IMR-90 (cell line): ENCODE data around the gene PERM1. TPM values are rescaled to one million over a fixed set of nuclear protein-coding genes. Genes with fewer than 3 reads are reported as not detected.

ENCODE experiments used
- ATAC-seq: fragments of 200-7000 bp; cut with Tn5 transposase; 2 replicates; pipeline ENCODE4 v1.9.1; 2020; ENCODE audit warnings: low read depth, mild to moderate bottlenecking, moderate library complexity
- BruUV-seq: library from RNA; stranded (reverse); fragments of 400-500 nt; replicated peaks from 2 replicates; lab custom pipeline; 2021; lab: Mats Ljungman, UMichigan
- CTCF ChIA-PET: fragments of 300-600 bp; formaldehyde crosslinking; extraction: SDS; loops from one replicate; lab custom pipeline; 2021; ENCODE audit warnings: antibody characterized with exemption; lab: Yijun Ruan, JAX
- POLR2A ChIA-PET: fragments of 300-600 bp; sonication (Branson Sonifier 250); formaldehyde crosslinking; loops from one replicate; lab custom pipeline; 2022; ENCODE audit warnings: antibody characterized with exemption; ENCODE audit not compliant: unreplicated experiment; lab: Charles Lee
- DNase-seq: peaks from one replicate; pipeline ENCODE4 v3.0.0; 2013
- H2AFZ ChIP-seq: replicated peaks from 2 replicates; pipeline ENCODE3; 2013; ENCODE audit warnings: low read length, mild to moderate bottlenecking; ENCODE audit not compliant: poor library complexity
- H2AK5ac ChIP-seq: 2 replicates; pipeline ENCODE4 v1.6.1; 2013; ENCODE audit warnings: low read depth, low read length, inconsistent platforms
- H2AK9ac ChIP-seq: replicated peaks from 2 replicates; pipeline ENCODE3; 2013; ENCODE audit warnings: mild to moderate bottlenecking, low read depth, low read length, moderate library complexity; ENCODE audit not compliant: poor library complexity
- H2BK120ac ChIP-seq: 2 replicates; pipeline ENCODE4 v1.6.1; 2013; ENCODE audit warnings: low read depth, low read length, inconsistent platforms
- H2BK15ac ChIP-seq: 3 replicates; pipeline ENCODE4 v1.6.1; 2013; ENCODE audit warnings: low read depth, low read length, inconsistent platforms
- H2BK20ac ChIP-seq: 2 replicates; pipeline ENCODE4 v1.6.1; 2013; ENCODE audit warnings: low read depth, mild to moderate bottlenecking, inconsistent platforms, low read length, moderate library complexity
- H2BK5ac ChIP-seq: 2 replicates; pipeline ENCODE4 v1.6.1; 2013; ENCODE audit warnings: mild to moderate bottlenecking, low read depth, low read length, inconsistent platforms; ENCODE audit not compliant: poor library complexity, severe bottlenecking
- H3K14ac ChIP-seq: replicated peaks from 2 replicates; pipeline ENCODE4 v1.6.1; 2013; ENCODE audit warnings: low read depth, low read length, inconsistent platforms
- H3K18ac ChIP-seq: 2 replicates; pipeline ENCODE4 v1.6.1; 2013; ENCODE audit warnings: low read depth, low read length, control low read depth
- H3K23ac ChIP-seq: 2 replicates; pipeline ENCODE4 v1.6.1; 2013; ENCODE audit warnings: low read depth, low read length, inconsistent platforms
- H3K27ac ChIP-seq: 2 replicates; pipeline ENCODE4 v1.5.1; 2013; ENCODE audit warnings: mild to moderate bottlenecking, control low read depth, low read length; ENCODE audit not compliant: insufficient read depth
- H3K27me3 ChIP-seq: 2 replicates; pipeline ENCODE4 v1.6.1; 2013; ENCODE audit warnings: low read length; ENCODE audit not compliant: control insufficient read depth, insufficient read depth
- H3K36me3 ChIP-seq: 2 replicates; pipeline ENCODE4 v1.6.1; 2013; ENCODE audit warnings: low read length, mixed read lengths; ENCODE audit not compliant: control insufficient read depth, insufficient read depth
- H3K4ac ChIP-seq: 2 replicates; pipeline ENCODE4 v1.6.1; 2013; ENCODE audit warnings: low read depth, low read length, inconsistent platforms
- H3K4me1 ChIP-seq: 2 replicates; pipeline ENCODE4 v1.6.1; 2013; ENCODE audit warnings: low read length, mixed read lengths; ENCODE audit not compliant: control insufficient read depth, insufficient read depth
- H3K4me2 ChIP-seq: 2 replicates; pipeline ENCODE4 v1.6.1; 2013; ENCODE audit warnings: low read depth, mild to moderate bottlenecking, control low read depth, low read length, moderate library complexity
- H3K4me3 ChIP-seq: 2 replicates; pipeline ENCODE4 v1.5.1; 2013; ENCODE audit warnings: low read depth, mild to moderate bottlenecking, control low read depth, low read length, moderate library complexity; ENCODE audit not compliant: insufficient read depth
- H3K56ac ChIP-seq: 2 replicates; pipeline ENCODE4 v1.6.1; 2013; ENCODE audit warnings: low read length, inconsistent platforms; ENCODE audit not compliant: insufficient read depth; ENCODE audit errors: extremely low read depth
- H3K79me1 ChIP-seq, 2 experiments: 2 replicates each; pipeline ENCODE4 v1.6.1; 2013; ENCODE audit warnings: low read length in 2 of 2, inconsistent platforms in 1 of 2, low read depth in 1 of 2
- H3K9ac ChIP-seq: 2 replicates; pipeline ENCODE4 v1.6.1; 2013; ENCODE audit warnings: low read depth, low read length, control low read depth
- H3K9me1 ChIP-seq: 2 replicates; pipeline ENCODE4 v1.6.1; 2013; ENCODE audit warnings: low read length, inconsistent platforms; ENCODE audit not compliant: insufficient read depth
- H3K9me3 ChIP-seq: 2 replicates; pipeline ENCODE4 v1.6.1; 2013; ENCODE audit warnings: low read length; ENCODE audit not compliant: control insufficient read depth, insufficient read depth
- H4K20me1 ChIP-seq: 2 replicates; pipeline ENCODE4 v1.6.1; 2013; ENCODE audit warnings: low read length, inconsistent platforms; ENCODE audit not compliant: insufficient read depth
- H4K5ac ChIP-seq: 2 replicates; pipeline ENCODE4 v1.6.1; 2013; ENCODE audit warnings: mild to moderate bottlenecking, low read depth, low read length, control low read depth
- H4K8ac ChIP-seq, 2 experiments: 2 replicates each; pipeline ENCODE4 v1.6.1; 2013; ENCODE audit warnings: low read depth in 2 of 2, low read length in 2 of 2, control low read depth in 1 of 2, inconsistent platforms in 1 of 2
- H4K91ac ChIP-seq: 2 replicates; pipeline ENCODE4 v1.6.1; 2013; ENCODE audit warnings: low read depth, low read length, inconsistent platforms; ENCODE audit not compliant: insufficient read depth
- BHLHE40 ChIP-seq: fragments of 150-350 bp; IDR thresholded peaks from 2 replicates; pipeline ENCODE4 v1.6.1; 2016; ENCODE audit warnings: mild to moderate bottlenecking, low read depth, low read length
- CHD1 ChIP-seq: IDR thresholded peaks from 2 replicates; pipeline ENCODE4 v1.6.1; 2012; ENCODE audit warnings: low read depth, low read length, improper control_type of control experiment
- MAZ ChIP-seq: IDR thresholded peaks from 2 replicates; pipeline ENCODE4 v1.6.1; 2012; ENCODE audit warnings: low read depth, mild to moderate bottlenecking, low read length, improper control_type of control experiment, moderate library complexity, borderline replicate concordance
- POLR2A ChIP-seq: IDR thresholded peaks from 2 replicates; pipeline ENCODE4 v1.6.1; 2012; ENCODE audit warnings: mild to moderate bottlenecking, low read depth, low read length
- WGBS, 2 experiments: methylation state at CpG; one replicate each; pipeline versions ENCODE4 v1.1.5 to v1.1.7; 2013; ENCODE audit warnings: missing lambda C conversion rate in 2 of 2; ENCODE audit not compliant: insufficient read length in 1 of 2; ENCODE audit errors: extremely low coverage in 2 of 2; 5-methylcytosine and 5-hydroxymethylcytosine counted together
- dilution Hi-C: fragments of 300-500 bp; cut with HindIII; formaldehyde crosslinking; loops from one replicate; pipeline ENCODE4 v1.14.3; 2018; ENCODE audit warnings: low sequenced_read_pairs; ENCODE audit not compliant: unreplicated experiment
- in situ Hi-C: fragments of 300-500 bp; cut with MboI; formaldehyde crosslinking; loops from 3 replicates; pipeline ENCODE4 v1.14.3; 2019; ENCODE audit warnings: low sequenced_read_pairs, inconsistent platforms, mixed read lengths
- intact Hi-C: fragments of 100-400 bp; cut with micrococcal nuclease; formaldehyde crosslinking; loops from 2 replicates; pipeline ENCODE4 v1.10.0; 2022
- polyA plus RNA-seq, 3 experiments: library from polyadenylated mRNA; depleted of rRNA; stranded (reverse); fragments of >200 nt; gene quantifications; 2 replicates each; pipeline ENCODE4 v1.2.3, GENCODE V29; 2012; ENCODE audit warnings: low replicate concordance in 1 of 3
- total RNA-seq: library from RNA; depleted of rRNA; stranded (reverse); fragments of >200 nt; gene quantifications from 2 replicates; pipeline ENCODE4 v1.2.3, GENCODE V29; 2012
- TF ChIP-seq, protein P1 (sequence below): conservative IDR thresholded peaks from 2 replicates; pipeline ENCODE4 v1.5.1; 2012; ENCODE audit warnings: mild to moderate bottlenecking, low read depth, low read length, improper control_type of control experiment
- TF ChIP-seq, protein P2 (sequence below): fragments of 150-350 bp; IDR thresholded peaks from 2 replicates; pipeline ENCODE4 v1.6.1; 2017; ENCODE audit warnings: mild to moderate bottlenecking, antibody characterized with exemption, low read length, low read depth

The PERM1 gene
- total and polyA plus RNA-seq, 2 of the 4 experiments (the other 2 are of a cell fraction): not detected

DNA sequence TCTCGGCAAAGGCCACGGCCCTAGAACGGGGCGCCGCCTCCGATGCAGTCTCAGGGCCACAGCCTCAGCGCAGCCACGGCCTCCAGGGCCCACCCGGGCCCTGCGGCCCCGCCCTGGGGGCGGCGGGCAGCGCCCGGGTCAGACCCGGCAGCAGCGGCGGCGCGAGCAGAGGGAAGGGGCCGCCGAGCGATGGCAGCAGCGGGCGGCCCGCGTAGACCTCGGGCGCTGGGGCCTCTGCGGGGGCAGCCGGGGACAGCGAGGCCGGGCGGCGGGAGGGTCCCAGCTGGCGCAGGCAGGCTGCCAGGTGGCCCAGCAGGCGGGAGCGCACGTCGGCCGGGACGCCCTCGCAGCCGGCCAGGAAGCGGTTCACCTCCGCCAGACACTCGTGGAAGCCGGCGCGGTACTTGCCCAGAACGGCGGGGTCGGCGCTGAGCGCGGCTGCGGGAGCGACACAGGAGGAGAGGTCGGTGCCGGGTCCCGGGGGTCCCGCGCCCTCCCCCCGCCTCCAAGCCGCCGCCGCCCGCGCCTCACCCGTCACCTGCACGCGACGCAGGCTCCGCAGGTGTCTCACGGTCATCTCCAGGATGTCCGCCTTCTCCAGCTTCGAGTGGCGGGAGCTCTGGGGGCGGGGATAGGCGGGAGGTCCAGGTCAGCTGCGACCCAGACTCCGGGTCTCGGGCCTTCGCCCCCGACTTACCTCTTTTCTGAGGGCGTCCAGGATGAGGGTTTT lies 17.3 kb upstream of the PERM1 start:
- peak overlapping the region; percentile 89 for H2AFZ ChIP-seq
- no TSS peak for BruUV-seq
- H4K5ac ChIP-seq: no peak overlapping the region
- H3K9me1 ChIP-seq: no peaks in the 10 kb centered on the region
- H2BK120ac ChIP-seq: no peak overlapping the region
- DNase-seq: peak; percentile 21
- peak overlapping the region; percentile 63; the same call in 1 of the 2 replicates for H3K14ac ChIP-seq
- intact Hi-C loops (no loop called here), in situ Hi-C loops (no loop called here), dilution Hi-C loops (no loop called here)
- CTCF ChIA-PET: interaction anchor here (0.7 to 0.8 kb wide), 2 partner anchors 14 to 15 kb away, joined by 4 read pairs; no protein-coding TSS in a partner anchor
- no peaks in the 10 kb centered on the region for H3K36me3 ChIP-seq
- H3K27me3 ChIP-seq: no peaks in the 10 kb centered on the region
- H3K9me3 ChIP-seq: no peaks in the 10 kb centered on the region
- H3K4me3 ChIP-seq: peak overlapping the region; percentile 59
- peaks cover 9 to 35% of the 10 kb centered on the region in 2 experiments; a peak in 3 of 4 replicates for H3K79me1 ChIP-seq
- no peak overlapping the region for H2BK20ac ChIP-seq
- peaks cover 4% of the 10 kb centered on the region; the same call in 1 of the 2 replicates for H3K4me1 ChIP-seq
- no peak overlapping the region; the same call in 1 of the 2 replicates for H4K91ac ChIP-seq
- H3K23ac ChIP-seq: peak overlapping the region; percentile 85
- no peak overlapping the region for H2BK15ac ChIP-seq
- peak overlapping the region; percentile 91 for H2AK9ac ChIP-seq
- WGBS, 2 experiments: 1% methylated on average over 27 of the region's 86 CpGs; no CpG with 5 or more reads in 1 of the 2 experiments
- no peak overlapping the region for H2BK5ac ChIP-seq
- peak overlapping the region; percentile 71 for H3K9ac ChIP-seq
- peak overlapping the region; percentile 59; the same call in 1 of the 2 replicates for H3K27ac ChIP-seq
- H2AK5ac ChIP-seq: peak overlapping the region; percentile 85
- 0 out of 2 replicates have a peak overlapping the region, but pooled peaks have one; percentile 32 for H3K18ac ChIP-seq
- H3K56ac ChIP-seq: no peak overlapping the region
- TF ChIP-seq CHD1 (peak; percentile 76; the same call in 1 of the 2 replicates), MAZ (peak; percentile 20; the same call in 1 of the 2 replicates), BHLHE40 (peak; percentile 32; the same call in 1 of the 2 replicates), POLR2A (0 out of 2 replicates have a peak, but pooled peaks have one; percentile 2)
- TF ChIP-seq, protein P1, sequence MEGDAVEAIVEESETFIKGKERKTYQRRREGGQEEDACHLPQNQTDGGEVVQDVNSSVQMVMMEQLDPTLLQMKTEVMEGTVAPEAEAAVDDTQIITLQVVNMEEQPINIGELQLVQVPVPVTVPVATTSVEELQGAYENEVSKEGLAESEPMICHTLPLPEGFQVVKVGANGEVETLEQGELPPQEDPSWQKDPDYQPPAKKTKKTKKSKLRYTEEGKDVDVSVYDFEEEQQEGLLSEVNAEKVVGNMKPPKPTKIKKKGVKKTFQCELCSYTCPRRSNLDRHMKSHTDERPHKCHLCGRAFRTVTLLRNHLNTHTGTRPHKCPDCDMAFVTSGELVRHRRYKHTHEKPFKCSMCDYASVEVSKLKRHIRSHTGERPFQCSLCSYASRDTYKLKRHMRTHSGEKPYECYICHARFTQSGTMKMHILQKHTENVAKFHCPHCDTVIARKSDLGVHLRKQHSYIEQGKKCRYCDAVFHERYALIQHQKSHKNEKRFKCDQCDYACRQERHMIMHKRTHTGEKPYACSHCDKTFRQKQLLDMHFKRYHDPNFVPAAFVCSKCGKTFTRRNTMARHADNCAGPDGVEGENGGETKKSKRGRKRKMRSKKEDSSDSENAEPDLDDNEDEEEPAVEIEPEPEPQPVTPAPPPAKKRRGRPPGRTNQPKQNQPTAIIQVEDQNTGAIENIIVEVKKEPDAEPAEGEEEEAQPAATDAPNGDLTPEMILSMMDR: peak; percentile 23; the same call in 1 of the 2 replicates
- TF ChIP-seq, protein P2, sequence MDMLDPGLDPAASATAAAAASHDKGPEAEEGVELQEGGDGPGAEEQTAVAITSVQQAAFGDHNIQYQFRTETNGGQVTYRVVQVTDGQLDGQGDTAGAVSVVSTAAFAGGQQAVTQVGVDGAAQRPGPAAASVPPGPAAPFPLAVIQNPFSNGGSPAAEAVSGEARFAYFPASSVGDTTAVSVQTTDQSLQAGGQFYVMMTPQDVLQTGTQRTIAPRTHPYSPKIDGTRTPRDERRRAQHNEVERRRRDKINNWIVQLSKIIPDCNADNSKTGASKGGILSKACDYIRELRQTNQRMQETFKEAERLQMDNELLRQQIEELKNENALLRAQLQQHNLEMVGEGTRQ: no peak
- peak; percentile 2; the same call in 1 of the 2 replicates for ATAC-seq
- peaks cover 9% of the 10 kb centered on the region; the same call in 1 of the 2 replicates for H4K20me1 ChIP-seq
- POLR2A ChIA-PET: interaction anchor here (0.6 kb wide), 1 partner anchor 33 kb away, joined by 3 read pairs; no protein-coding TSS in a partner anchor
- H3K4ac ChIP-seq: peak overlapping the region; percentile 72
- H4K8ac ChIP-seq: peak overlapping the region in 1 of 2 experiments; percentile 42; a peak in 1 of 4 replicates
- H3K4me2 ChIP-seq: peak overlapping the region; percentile 86
